Muscle of leg (tissue), 11 donors: ENCODE measurements around the gene OR5H14. TPM values are rescaled to one million over a fixed set of nuclear protein-coding genes. Genes with fewer than 3 reads are reported as not detected.
"Not testable (repeated sequence)": the region's sequence is repeated elsewhere in the genome, so short reads cannot be mapped to it uniquely, and the experiment has no call there.

ENCODE experiments used
- DNase-seq: peaks from one replicate; pipeline ENCODE4 v3.0.0; 2013
- H3K27ac ChIP-seq: one replicate; pipeline ENCODE4 v1.5.1; 2013; ENCODE audit warnings: mild to moderate bottlenecking, low read length, control low read depth
- H3K27me3 ChIP-seq: one replicate; pipeline ENCODE4 v1.6.1; 2013; ENCODE audit warnings: low read length; ENCODE audit not compliant: control insufficient read depth, insufficient read depth
- H3K36me3 ChIP-seq: one replicate; pipeline ENCODE4 v1.6.1; 2013; ENCODE audit warnings: low read length; ENCODE audit not compliant: control insufficient read depth, insufficient read depth
- H3K4me1 ChIP-seq: one replicate; pipeline ENCODE4 v1.6.1; 2013; ENCODE audit warnings: low read length; ENCODE audit not compliant: control insufficient read depth, insufficient read depth
- H3K4me3 ChIP-seq: one replicate; pipeline ENCODE4 v1.5.1; 2013; ENCODE audit warnings: low read length, control low read depth
- H3K9me3 ChIP-seq: replicated peaks from 2 replicates; pipeline ENCODE4 v1.6.1; 2013; ENCODE audit warnings: low read depth, low read length; ENCODE audit not compliant: control insufficient read depth
- WGBS: methylation state at CpG from one replicate; pipeline ENCODE4 v1.1.5; 2013; ENCODE audit warnings: missing lambda C conversion rate; ENCODE audit not compliant: insufficient coverage; 5-methylcytosine and 5-hydroxymethylcytosine counted together
- polyA plus RNA-seq, 8 donors: library from polyadenylated mRNA; unstranded; fragments of 120-200 nt; gene quantifications; one replicate each; pipeline versions ENCODE4 v1.2.1 to v1.2.3, GENCODE V29; 2013; ENCODE audit warnings: inconsistent platforms in 1 of 8, low replicate concordance in 1 of 8; ENCODE audit not compliant: insufficient read length in 8 of 8, insufficient read depth in 1 of 8
- total RNA-seq: library from RNA; stranded (reverse); fragments of 120-200 nt; gene quantifications from one replicate; pipeline ENCODE4 v1.2.4, GENCODE V29; 2013

The OR5H14 gene
- total and polyA plus RNA-seq, 9 donors = 0.03 TPM; not detected in 8

- not testable (repeated sequence) for H3K4me3 ChIP-seq, DNase-seq, H3K27ac ChIP-seq, H3K9me3 ChIP-seq, H3K4me1 ChIP-seq, H3K36me3 ChIP-seq, H3K27me3 ChIP-seq
These were observed 43.6 kb downstream of the OR5H14 start for GRCh38 chr3:98190911-98191310.

- not testable (repeated sequence) for H3K4me1 ChIP-seq, H3K4me3 ChIP-seq, DNase-seq, H3K9me3 ChIP-seq, H3K27ac ChIP-seq, H3K27me3 ChIP-seq, H3K36me3 ChIP-seq
- WGBS = 67% methylated on average over 1 of the region's 2 CpGs
These were observed 49.0 kb downstream of the OR5H14 start for GRCh38 chr3:98196293-98196692.

GRCh38 chr3:98199020-98199419, 51.7 kb downstream of the OR5H14 start:
- Histone ChIP-seq H3K27ac (no peak overlapping the region), H3K27me3 (no peaks in the 10 kb centered on the region), H3K36me3 (no peaks in the 10 kb centered on the region), H3K4me1 (no peaks in the 10 kb centered on the region), H3K9me3 (no peaks in the 10 kb centered on the region), H3K4me3 (no peak overlapping the region)
- no peak for DNase-seq
- WGBS = no CpG with 5 or more reads among the region's 1 CpG

Other genes with a start within 250 kb of the OR5H14 start
- 38.6 TPM for gene RIOX2, start 175.0 kb upstream of the OR5H14 start, total RNA-seq
- 10 to 100 TPM; 34.6 to 44.7 (median 38.8) TPM for gene RIOX2, start 175.0 kb upstream of the OR5H14 start, polyA plus RNA-seq
- not detected for gene GABRR3, start 112.2 kb upstream of the OR5H14 start, total RNA-seq
- not detected for gene GABRR3, start 112.2 kb upstream of the OR5H14 start, polyA plus RNA-seq
- gene OR5AC2, start 60.3 kb upstream of the OR5H14 start, total RNA-seq = not detected
- not detected for gene OR5AC2, start 60.3 kb upstream of the OR5H14 start, polyA plus RNA-seq
- not detected for gene OR5H1, start 16.8 kb upstream of the OR5H14 start, total RNA-seq
- under 1 TPM in 2 of 8 donors, not detected in 6; 0.01 to 0.05 TPM for gene OR5H1, start 16.8 kb upstream of the OR5H14 start, polyA plus RNA-seq
- gene OR5H15, start 19.2 kb downstream of the OR5H14 start, total RNA-seq = not detected
- gene OR5H15, start 19.2 kb downstream of the OR5H14 start, polyA plus RNA-seq = not detected
- gene OR5H6, start 116.8 kb downstream of the OR5H14 start, total RNA-seq = not detected
- gene OR5H6, start 116.8 kb downstream of the OR5H14 start, polyA plus RNA-seq = not detected
- not detected for gene OR5H2, start 135.0 kb downstream of the OR5H14 start, total RNA-seq
- gene OR5H2, start 135.0 kb downstream of the OR5H14 start, polyA plus RNA-seq = not detected
- gene OR5K4, start 206.4 kb downstream of the OR5H14 start, total RNA-seq = not detected
- not detected for gene OR5K4, start 206.4 kb downstream of the OR5H14 start, polyA plus RNA-seq
- gene OR5K3, start 243.2 kb downstream of the OR5H14 start, total RNA-seq = not detected
- not detected for gene OR5K3, start 243.2 kb downstream of the OR5H14 start, polyA plus RNA-seq